GM18505 (cell line): ENCODE results near the gene ELF1.

Experiments used
- ATAC-seq: cut with Tn5 transposase; IDR thresholded peaks from one replicate; pipeline ENCODE4 v1.9.1; 2021; ENCODE audit not compliant: unreplicated experiment
- POLR2A ChIP-seq: IDR thresholded peaks from 4 replicates; pipeline ENCODE4 v1.6.1; 2011; ENCODE audit warnings: borderline replicate concordance; ENCODE audit not compliant: insufficient read depth, insufficient read length; ENCODE audit errors: extremely low read depth

ELF1 gene

DNA sequence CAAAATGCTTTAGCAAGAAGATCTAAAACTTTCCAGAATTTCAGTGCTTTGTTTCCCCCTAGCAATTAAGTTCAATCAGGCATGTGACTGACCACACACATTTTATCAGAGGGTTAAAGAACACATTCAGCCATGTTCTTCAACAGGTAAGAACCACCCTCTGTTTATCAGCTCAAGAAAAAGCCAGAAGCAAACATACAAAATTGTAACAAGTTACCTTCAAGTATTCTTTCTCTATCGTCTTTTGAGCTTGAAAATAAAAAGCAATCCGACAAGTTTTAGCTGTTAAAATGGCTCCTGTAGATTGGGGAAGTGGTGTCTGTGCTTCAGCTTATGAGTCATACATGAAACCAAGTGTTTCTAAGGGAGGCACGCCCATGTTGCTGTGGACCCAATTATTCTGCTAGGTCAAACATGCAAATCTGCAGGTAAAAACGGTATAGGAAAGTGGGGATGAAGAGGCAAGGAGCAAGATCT lies at the start of gene ELF1:
Gene ELF1, minus strand, starts transcription at position 306 of the 477 bp plus-strand sequence. CDS start 37,262 bp downstream, outside the sequence.
- ATAC-seq, result peak; percentile 85
- peak; percentile 58 for TF ChIP-seq POLR2A

DNA sequence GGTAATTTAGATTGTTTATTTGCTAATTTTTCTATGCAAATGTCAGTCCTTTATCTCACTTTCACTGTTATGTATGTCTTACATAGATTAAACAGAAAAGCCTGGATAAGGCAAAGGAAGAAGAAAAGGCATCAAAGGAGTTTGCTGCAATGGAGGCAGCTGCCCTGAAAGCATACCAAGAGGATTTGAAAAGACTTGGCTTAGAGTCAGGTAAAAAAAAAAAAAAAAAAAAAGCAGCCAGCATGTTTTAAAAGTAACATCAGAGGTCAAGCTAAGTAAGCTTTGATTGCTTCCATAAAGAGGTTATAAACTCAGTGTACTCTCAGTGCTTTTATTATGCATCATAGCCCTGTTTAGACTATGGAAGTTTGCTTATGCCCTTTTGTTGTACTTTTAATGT lies 46.0 kb upstream of the ELF1 start:
- no peak for ATAC-seq
- no peak for TF ChIP-seq POLR2A

DNA sequence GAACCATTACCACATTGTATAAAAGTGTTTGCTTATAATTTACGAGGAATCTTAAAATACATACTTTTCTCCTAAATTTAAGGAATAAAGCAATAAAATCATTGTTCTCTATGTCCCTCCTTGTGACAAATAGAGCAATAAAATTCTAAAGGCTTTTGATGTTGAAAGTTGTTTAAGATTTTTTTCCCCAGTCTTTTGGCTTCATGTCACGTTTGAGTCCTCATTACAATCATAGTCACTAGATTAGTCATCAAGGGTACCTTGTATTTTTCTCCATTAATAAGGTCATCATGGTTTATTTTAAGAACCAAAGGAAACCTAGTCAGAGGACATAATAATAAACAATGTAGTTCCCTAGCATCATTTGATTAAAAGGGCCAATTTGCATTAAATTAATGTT lies 45.4 kb upstream of the ELF1 start:
- no peak for TF ChIP-seq POLR2A

DNA sequence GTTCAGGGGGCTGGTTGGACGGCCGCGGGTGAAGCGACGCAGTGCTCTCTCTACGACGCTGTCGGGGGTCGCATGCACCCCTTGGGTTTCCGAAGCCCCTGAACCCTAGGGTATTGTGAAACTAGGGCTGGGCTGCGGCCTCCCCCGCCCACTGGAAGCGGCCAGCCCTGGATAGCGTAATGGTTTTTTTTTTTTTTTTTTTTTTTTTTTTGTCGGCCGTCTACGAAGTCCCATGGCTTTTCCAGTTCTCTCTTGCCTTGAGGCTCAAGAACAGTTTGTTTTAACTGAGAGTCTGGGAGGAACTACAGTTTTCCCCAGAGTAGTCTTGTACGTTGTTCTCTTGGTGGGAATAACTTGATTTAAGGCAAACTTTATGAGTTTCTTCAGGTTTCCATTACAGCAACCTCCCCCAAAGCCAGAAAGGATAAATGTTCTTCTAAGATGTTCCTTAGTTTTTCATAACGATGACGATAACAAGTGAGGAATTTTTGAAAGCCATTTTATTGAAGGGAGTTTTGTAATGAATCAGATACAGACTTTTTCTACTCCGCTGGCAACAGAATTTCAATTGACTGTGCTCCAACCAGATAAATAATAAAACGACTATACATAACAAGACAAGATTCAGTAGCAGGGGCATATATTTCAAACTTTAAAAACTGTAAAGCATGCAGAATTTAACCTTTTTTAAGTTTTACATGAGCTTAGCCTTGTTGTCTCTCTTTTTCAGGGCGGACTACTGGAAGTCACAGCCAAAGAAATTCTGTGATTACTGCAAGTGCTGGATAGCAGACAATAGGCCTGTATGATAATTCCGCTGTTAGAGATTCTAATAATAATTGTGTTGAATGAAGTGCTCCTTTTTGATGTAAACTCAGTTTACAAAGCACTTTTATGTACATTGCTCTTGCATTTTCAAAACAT lies 43.1 kb upstream of the ELF1 start:
- ATAC-seq, result peak; percentile 26
- TF ChIP-seq POLR2A, result no peak

More for the DNA sequence above, 45.4 kb upstream of the ELF1 start:
- ATAC-seq, result no peak

DNA sequence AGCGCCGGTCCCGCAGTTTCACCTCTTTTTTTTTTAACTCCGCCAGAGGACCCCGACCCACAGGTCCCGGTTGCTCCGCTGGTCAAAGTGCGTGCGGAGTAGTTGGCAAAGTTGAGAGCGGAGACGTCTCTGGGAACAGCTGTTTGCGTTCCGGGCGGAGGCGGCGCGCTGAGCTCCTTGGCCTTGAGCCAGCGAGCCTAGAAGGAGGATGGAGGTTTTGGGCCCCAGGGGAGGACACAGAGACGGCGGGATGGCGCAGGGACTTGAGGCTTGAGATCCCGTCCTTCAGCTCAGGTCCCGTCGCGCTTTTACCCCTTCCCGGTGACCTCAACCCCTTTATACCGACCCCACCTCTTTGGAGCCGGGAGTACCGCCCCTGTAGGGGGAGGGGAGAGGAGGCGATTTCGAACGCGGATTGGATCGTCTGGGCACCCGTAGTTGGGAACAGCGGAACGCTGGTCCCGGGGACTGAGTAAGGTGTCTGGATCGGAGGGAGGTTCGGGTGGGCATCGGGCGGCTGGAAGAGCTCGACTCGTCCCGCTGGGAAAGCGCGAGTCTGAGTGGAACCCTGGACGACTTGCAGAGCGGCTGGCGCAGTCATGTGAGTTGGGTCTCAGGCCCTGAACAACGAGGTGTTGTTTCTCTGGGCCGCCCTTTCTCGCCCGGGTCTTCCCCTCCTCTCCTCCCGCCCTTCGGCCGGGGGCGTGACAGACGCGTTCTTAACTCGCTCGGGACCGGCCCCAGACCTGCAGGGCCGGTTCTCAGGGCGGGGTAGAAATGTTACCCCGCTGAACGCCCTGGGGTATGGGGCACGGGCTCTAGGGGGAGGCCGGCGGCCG lies 42.2 kb upstream of the ELF1 start, which contains the start of gene WBP4:
Gene WBP4, plus strand, starts transcription at position 435 of the 839 bp plus-strand sequence. Its CDS starts 165 bp downstream, at position 600.
- ATAC-seq, result peak; percentile 69
- TF ChIP-seq POLR2A, result peak; percentile 85

DNA sequence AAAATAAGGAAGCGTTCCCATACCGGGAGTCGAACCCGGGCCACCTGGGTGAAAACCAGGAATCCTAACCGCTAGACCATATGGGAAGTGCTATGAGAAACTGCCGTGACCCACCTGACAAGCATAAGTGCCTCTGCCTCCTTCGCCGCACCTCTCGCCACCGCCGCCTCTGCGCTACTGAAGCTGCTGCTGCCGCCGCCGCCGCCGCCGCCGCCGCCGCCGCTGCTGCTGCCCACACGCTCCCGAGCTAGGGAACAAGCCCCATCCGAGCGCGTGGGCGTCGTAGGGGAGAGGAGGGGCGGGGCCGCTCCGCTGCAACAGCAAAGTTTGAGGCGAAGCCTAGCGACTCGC lies 41.6 kb upstream of the ELF1 start:
- ATAC-seq, result peak; percentile 28

DNA sequence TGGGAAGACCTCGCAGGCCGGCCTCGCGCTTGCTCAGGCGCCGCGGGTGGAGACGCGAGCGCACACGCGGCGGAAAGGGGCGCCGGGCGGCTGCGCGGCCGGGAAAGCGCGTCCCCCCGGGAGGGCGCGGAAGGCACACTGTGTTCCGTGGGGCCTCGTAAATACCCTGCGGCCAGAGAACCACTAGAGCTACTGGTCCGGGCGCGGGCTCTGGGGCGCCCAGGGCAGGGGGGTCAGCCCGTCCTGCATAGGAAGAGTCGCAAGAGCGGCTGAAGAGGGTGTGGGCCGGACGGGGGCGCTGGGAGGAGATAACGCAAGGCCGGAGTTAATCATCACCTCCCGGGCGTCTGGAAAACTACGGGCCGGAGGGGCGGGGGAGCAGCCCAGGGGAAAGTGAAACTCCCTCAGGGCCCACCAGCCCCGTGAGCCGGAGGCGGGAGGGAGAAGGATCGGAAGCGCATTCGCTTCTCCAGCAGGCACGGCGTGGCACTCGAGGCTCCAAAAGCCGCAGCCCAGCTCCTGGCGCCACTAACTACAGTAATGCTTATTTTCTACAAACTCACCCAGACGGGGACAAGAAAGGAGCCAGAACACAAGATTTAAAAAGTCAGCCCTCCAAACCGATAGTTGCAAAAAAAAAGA lies 41.1 kb upstream of the ELF1 start:
- TF ChIP-seq POLR2A, result peak; percentile 58
- ATAC-seq, result peak; percentile 34

More for the DNA sequence above, 41.6 kb upstream of the ELF1 start:
- TF ChIP-seq POLR2A, result peak; percentile 70

DNA sequence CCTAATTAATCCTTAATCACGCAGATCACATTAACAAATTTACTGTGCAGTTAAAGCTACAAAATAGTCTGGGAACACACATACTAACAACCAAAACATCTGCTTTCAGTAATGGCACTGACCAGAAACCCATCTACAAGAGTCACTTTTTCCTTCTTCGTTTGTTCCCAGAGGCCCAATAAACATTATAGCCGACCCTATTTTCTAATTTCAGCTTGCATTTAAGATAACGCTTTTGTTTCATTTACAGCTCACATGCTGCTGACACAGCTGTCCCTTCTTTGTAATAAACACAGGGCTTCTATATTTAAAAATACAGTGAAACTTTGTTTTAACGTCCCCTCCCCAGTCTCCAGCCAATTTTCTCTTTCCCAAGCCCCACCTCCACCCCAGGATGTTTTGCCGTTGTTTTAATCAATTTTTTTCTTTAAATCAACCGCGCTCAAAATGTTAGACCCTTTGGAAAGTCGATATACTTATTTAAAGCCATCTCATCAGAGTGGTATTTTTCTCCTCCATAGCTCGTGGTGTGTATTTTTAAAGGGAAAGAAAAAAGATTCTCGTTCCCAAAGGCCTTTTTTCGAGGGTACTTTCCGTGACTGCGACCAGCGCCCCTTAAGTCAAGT lies 40.5 kb upstream of the ELF1 start:
- no peak for TF ChIP-seq POLR2A
- no peak for ATAC-seq

DNA sequence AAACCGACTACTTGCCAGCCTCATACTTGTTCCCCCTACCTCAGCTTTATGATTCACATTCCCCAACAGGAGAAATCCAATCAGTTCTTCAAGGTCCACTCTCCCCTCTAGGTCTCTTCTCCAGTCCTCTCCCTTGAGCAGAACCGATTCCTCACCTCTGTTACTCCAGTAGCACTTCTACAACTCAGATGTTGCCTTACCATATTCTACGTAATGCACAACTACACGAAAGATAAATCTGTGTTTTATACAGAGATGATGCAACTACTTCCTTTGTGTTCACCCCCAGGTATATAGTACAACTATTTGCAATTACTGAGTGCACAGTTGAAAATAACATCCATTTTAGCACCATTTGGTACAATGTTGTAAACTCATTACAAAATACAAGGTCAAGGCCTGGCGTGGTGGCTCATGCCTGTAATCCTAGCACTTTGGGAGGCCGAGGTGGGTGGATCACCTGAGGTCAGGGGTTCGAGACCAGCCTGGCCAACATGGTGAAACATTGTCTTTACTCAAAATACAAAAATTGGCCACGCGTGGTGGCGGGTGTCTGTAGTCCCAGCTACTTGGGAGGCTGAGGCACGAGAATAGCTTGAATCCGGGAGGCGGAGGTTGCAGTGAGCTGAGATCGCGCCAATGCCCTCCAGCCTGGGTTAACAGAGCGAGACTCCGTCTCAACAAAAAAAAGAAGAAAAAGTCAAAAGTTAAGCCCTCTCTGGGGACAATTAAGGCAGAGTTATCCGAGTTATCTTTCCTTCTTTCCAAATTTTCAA lies 39.4 kb upstream of the ELF1 start:
- no peak for TF ChIP-seq POLR2A
- ATAC-seq, result no peak

DNA sequence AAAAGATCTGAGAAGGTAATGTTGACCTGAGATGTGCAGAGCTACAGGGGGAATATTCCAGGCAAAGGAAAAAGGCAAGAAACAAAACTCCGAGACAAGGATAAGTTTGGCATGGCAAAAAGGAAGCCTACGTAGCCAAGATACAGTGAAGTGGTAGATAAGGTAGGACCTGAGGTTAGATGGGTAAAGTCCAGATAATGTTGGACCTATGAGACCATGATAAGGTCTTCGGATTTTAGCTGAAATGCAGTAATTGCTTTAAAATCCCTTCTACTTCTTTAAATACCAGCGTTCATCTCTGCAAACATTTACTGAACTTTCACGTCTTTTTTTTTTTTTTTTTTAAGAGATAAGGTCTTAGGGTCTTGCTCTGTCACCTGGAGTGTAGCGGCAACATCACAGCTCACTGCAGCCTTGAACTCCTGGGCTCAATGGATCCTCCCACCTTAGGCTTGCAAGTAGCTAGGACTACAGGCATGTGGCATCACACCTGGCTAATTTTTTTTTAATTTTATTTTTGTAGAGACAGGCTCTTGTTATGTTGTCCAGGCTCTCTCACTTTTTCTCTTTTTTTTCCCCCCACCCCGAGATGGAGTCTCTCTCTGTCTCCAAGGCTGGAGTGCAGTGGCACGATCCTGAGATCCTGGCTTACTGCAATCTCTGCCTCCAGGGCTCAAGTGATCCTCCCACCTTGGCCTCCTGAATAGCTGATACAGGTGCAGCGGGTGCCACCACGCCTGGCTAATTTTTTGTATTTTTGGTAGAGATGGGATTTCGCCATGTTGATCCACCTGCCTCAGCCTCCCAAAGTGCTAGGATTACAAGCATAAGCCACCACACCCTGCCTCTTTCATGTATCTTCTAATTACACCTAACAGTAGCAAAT lies 38.0 kb upstream of the ELF1 start:
- TF ChIP-seq POLR2A, result no peak
- ATAC-seq, result no peak

DNA sequence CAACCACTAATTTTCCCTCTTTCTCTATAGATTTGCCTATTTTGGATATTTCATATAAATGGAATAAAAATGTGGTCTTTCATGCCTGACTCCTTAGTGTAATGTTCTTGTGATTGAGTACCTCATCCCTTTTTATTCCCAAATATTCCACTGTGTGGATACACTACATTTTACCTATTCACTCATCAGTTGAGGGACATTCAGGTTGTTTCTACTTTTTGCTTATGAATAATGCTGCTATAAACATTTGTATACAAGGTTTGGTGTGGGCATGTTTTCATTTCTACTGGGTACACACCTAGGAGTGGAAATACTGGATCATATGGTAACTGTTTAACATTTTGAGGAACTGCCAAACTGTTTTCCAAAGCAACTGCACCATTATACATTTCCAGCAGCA lies 37.1 kb upstream of the ELF1 start:
- no peak for ATAC-seq
- TF ChIP-seq POLR2A, result no peak
